GM23338 (cell line): ENCODE data around the gene FBRSL1. TPM values are rescaled to one million over a fixed set of nuclear protein-coding genes. Genes with fewer than 3 reads are reported as not detected.

Experiments
- ATAC-seq: fragments of 200-7000 bp; cut with Tn5 transposase; 3 replicates; pipeline ENCODE4 v1.9.1; 2020
- DNase-seq: peaks from one replicate; pipeline ENCODE4 v3.0.0-alpha.2; 2015; ENCODE audit warnings: low spot score
- H2AFZ ChIP-seq: fragments of 200-600 bp; sonication (generic); 2 replicates; pipeline ENCODE4 v1.8.0; 2016; ENCODE audit warnings: antibody characterized with exemption, mild to moderate bottlenecking, moderate library complexity
- H3F3A ChIP-seq: fragments of 200-600 bp; sonication (generic); replicated peaks from 2 replicates; pipeline ENCODE4 v1.8.0; 2017; ENCODE audit warnings: antibody characterized with exemption, mixed run types, low read depth
- H3K27ac ChIP-seq: fragments of 200-600 bp; sonication (generic); 2 replicates; pipeline ENCODE4 v1.6.1; 2016; ENCODE audit warnings: low read depth
- H3K27me3 ChIP-seq: fragments of 200-600 bp; sonication (generic); 2 replicates; pipeline ENCODE4 v1.8.0; 2016; ENCODE audit warnings: mild to moderate bottlenecking, mixed run types, moderate library complexity; ENCODE audit not compliant: insufficient read depth
- H3K36me3 ChIP-seq: fragments of 200-600 bp; sonication (generic); 2 replicates; pipeline ENCODE4 v1.8.0; 2016; ENCODE audit warnings: mild to moderate bottlenecking; ENCODE audit not compliant: insufficient read depth
- H3K4me1 ChIP-seq: fragments of 200-600 bp; sonication (generic); 2 replicates; pipeline ENCODE4 v1.8.0; 2016; ENCODE audit warnings: mild to moderate bottlenecking, moderate library complexity; ENCODE audit not compliant: insufficient read depth
- H3K4me2 ChIP-seq: fragments of 200-600 bp; sonication (generic); 2 replicates; pipeline ENCODE4 v1.7.1; 2017; ENCODE audit warnings: mixed run types
- H3K4me3 ChIP-seq: fragments of 200-600 bp; sonication (generic); 2 replicates; pipeline ENCODE4 v1.6.1; 2016; ENCODE audit warnings: mixed run types
- H3K79me2 ChIP-seq: fragments of 200-600 bp; sonication (generic); replicated peaks from 2 replicates; pipeline ENCODE4 v1.8.0; 2017; ENCODE audit warnings: mild to moderate bottlenecking; ENCODE audit not compliant: insufficient read depth
- H3K9me2 ChIP-seq: fragments of 200-600 bp; sonication (generic); 2 replicates; pipeline ENCODE4 v1.8.0; 2017; ENCODE audit not compliant: insufficient read depth
- H4K20me1 ChIP-seq: fragments of 200-600 bp; sonication (generic); replicated peaks from 2 replicates; pipeline ENCODE4 v1.8.0; 2017; ENCODE audit warnings: mild to moderate bottlenecking; ENCODE audit not compliant: insufficient read depth
- H3K27ac Mint-ChIP-seq: 2 replicates; pipeline ENCODE4 v1.8.0; 2020; ENCODE audit warnings: inconsistent platforms, mild to moderate bottlenecking, moderate library complexity, mixed read lengths
- H3K27me3 Mint-ChIP-seq: 3 replicates; pipeline ENCODE4 v1.8.0; 2022; ENCODE audit warnings: low read depth, mild to moderate bottlenecking, moderate library complexity, mixed read lengths, inconsistent platforms; ENCODE audit not compliant: insufficient read depth, poor library complexity
- H3K36me3 Mint-ChIP-seq: 3 replicates; pipeline ENCODE4 v1.8.0; 2021; ENCODE audit warnings: low read depth, mild to moderate bottlenecking, inconsistent platforms, moderate library complexity, mixed read lengths
- H3K4me1 Mint-ChIP-seq: 3 replicates; pipeline ENCODE4 v1.8.0; 2020; ENCODE audit warnings: mild to moderate bottlenecking, inconsistent platforms, mixed read lengths
- H3K4me3 Mint-ChIP-seq: 3 replicates; pipeline ENCODE4 v1.8.0; 2021; ENCODE audit warnings: moderate library complexity, mild to moderate bottlenecking, inconsistent platforms, mixed read lengths
- H3K9me3 Mint-ChIP-seq: 3 replicates; pipeline ENCODE4 v1.8.0; 2020; ENCODE audit warnings: moderate library complexity, mild to moderate bottlenecking, inconsistent platforms, mixed read lengths
- CREB1 ChIP-seq: fragments of 250-450 bp; sonication (Bioruptor Pico); IDR thresholded peaks from 2 replicates; pipeline ENCODE4 v1.5.0; 2020; ENCODE audit warnings: low read depth, mild to moderate bottlenecking, moderate library complexity
- EZH2 ChIP-seq: fragments of 200-600 bp; sonication (generic); IDR thresholded peaks from one replicate; pipeline ENCODE4 v1.8.0; 2017; ENCODE audit warnings: antibody characterized with exemption, mild to moderate bottlenecking, low read depth; ENCODE audit not compliant: unreplicated experiment
- EZH2phosphoT487 ChIP-seq: fragments of 200-600 bp; sonication (generic); IDR thresholded peaks from one replicate; pipeline ENCODE4 v1.8.1; 2018; ENCODE audit warnings: antibody characterized with exemption; ENCODE audit not compliant: unreplicated experiment
- JUNB ChIP-seq: IDR thresholded peaks from one replicate; pipeline ENCODE4 v1.6.1; 2016; ENCODE audit warnings: antibody characterized with exemption; ENCODE audit not compliant: unreplicated experiment
- NANOG ChIP-seq: IDR thresholded peaks from 2 replicates; pipeline ENCODE4 v1.6.1; 2016; ENCODE audit warnings: antibody characterized with exemption, borderline replicate concordance
- POLR2AphosphoS5 ChIP-seq: IDR thresholded peaks from 2 replicates; pipeline ENCODE4 v1.6.1; 2016; ENCODE audit warnings: antibody characterized with exemption, low read depth
- STAT1 ChIP-seq: IDR thresholded peaks from one replicate; pipeline ENCODE4 v1.6.1; 2016; ENCODE audit warnings: antibody characterized with exemption; ENCODE audit not compliant: unreplicated experiment
- ZNF114 ChIP-seq: fragments of 250-450 bp; sonication (Bioruptor Pico); IDR thresholded peaks from 2 replicates; pipeline ENCODE4 v1.5.0; 2020; ENCODE audit warnings: mild to moderate bottlenecking, moderate library complexity
- ZNF331 ChIP-seq: fragments of 250-450 bp; sonication (Bioruptor Pico); IDR thresholded peaks from 2 replicates; pipeline ENCODE4 v1.5.0; 2020; ENCODE audit warnings: low read depth, mild to moderate bottlenecking, moderate library complexity
- polyA plus RNA-seq: library from polyadenylated mRNA; unstranded; fragments of >200 nt; fragmentation: Nextera tagmentation; extraction: Ambion mirVana; gene quantifications from 2 replicates; pipeline ENCODE4 v1.2.1, GENCODE V29; 2016
- total RNA-seq: library from RNA; depleted of rRNA; stranded (reverse); fragments of >200 nt; shearing (Covaris generic); gene quantifications from 2 replicates; pipeline ENCODE4 v1.2.3, GENCODE V29; 2014
- TF ChIP-seq, protein P1 (sequence below): IDR thresholded peaks from 2 replicates; pipeline ENCODE4 v1.6.1; 2016; ENCODE audit warnings: antibody characterized with exemption
- TF ChIP-seq, protein P2 (sequence below): fragments of 250-450 bp; sonication (Bioruptor Pico); IDR thresholded peaks from 2 replicates; pipeline ENCODE4 v1.5.0; 2020; ENCODE audit warnings: mild to moderate bottlenecking, moderate library complexity
- TF ChIP-seq, protein P3 (sequence below): IDR thresholded peaks from one replicate; pipeline ENCODE4 v1.6.1; 2018; ENCODE audit warnings: antibody characterized with exemption; ENCODE audit not compliant: unreplicated experiment
- TF ChIP-seq, protein P4 (sequence below), 2 experiments: fragments of 200-600 bp in 1 of 2; sonication (generic) in 1 of 2; conservative IDR thresholded peaks; 2 replicates each; pipeline versions ENCODE4 v1.5.1 to v1.6.1; 2016 to 2017; ENCODE audit warnings: antibody characterized with exemption in 2 of 2, low read depth in 2 of 2, mild to moderate bottlenecking in 2 of 2, moderate library complexity in 1 of 2

The FBRSL1 gene
- total and polyA plus RNA-seq, 2 experiments from 2014 or later = 37.8 to 89.8 TPM

DNA sequence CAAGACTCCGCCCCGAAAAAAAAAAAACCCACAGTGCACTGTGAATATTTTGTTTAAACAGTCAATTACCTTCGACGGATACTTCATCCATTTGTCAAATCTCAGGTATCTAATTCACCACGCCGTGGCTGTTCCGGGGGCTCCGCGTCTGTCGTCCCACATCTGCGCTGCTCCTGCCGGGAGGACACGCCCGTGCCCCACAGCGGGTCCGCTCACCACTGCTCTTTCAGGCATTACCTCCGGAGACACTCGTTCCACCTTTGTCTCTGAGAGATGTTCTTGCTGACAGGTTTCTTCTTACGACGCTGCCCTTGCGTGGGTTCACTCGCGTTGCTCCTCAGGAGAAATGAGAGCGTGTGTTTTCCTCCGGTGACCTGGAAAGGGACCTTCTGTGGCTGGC is 46.9 kb upstream of the FBRSL1 start:
- H4K20me1 ChIP-seq = no peaks in the 10 kb centered on the region
- H3K27ac ChIP-seq = no peak overlapping the region
- H3F3A ChIP-seq = peaks cover 5% of the 10 kb centered on the region; the same call in 1 of the 2 replicates
- DNase-seq (no peak), ATAC-seq (no peak)
- peaks cover 14% of the 10 kb centered on the region for H3K4me1 Mint-ChIP-seq
- H3K4me3 Mint-ChIP-seq = no peak overlapping the region
- peaks cover 40% of the 10 kb centered on the region for H3K27me3 ChIP-seq
- H3K4me3 ChIP-seq = no peak overlapping the region
- H3K27ac Mint-ChIP-seq = no peak overlapping the region
- H3K79me2 ChIP-seq = no peaks in the 10 kb centered on the region
- peaks cover 43% of the 10 kb centered on the region for H3K9me3 Mint-ChIP-seq
- no peak overlapping the region for H3K4me2 ChIP-seq
- H3K36me3 Mint-ChIP-seq = peaks cover 25% of the 10 kb centered on the region
- TF ChIP-seq, protein P1, sequence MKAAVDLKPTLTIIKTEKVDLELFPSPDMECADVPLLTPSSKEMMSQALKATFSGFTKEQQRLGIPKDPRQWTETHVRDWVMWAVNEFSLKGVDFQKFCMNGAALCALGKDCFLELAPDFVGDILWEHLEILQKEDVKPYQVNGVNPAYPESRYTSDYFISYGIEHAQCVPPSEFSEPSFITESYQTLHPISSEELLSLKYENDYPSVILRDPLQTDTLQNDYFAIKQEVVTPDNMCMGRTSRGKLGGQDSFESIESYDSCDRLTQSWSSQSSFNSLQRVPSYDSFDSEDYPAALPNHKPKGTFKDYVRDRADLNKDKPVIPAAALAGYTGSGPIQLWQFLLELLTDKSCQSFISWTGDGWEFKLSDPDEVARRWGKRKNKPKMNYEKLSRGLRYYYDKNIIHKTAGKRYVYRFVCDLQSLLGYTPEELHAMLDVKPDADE = no peak
- no peak for TF ChIP-seq ZNF331 (CRISPR knock-in tag)
- TF ChIP-seq POLR2AphosphoS5 = no peak
- TF ChIP-seq NANOG = no peak
- no peak for TF ChIP-seq JUNB
- no peak for TF ChIP-seq EZH2
- TF ChIP-seq, protein P2, sequence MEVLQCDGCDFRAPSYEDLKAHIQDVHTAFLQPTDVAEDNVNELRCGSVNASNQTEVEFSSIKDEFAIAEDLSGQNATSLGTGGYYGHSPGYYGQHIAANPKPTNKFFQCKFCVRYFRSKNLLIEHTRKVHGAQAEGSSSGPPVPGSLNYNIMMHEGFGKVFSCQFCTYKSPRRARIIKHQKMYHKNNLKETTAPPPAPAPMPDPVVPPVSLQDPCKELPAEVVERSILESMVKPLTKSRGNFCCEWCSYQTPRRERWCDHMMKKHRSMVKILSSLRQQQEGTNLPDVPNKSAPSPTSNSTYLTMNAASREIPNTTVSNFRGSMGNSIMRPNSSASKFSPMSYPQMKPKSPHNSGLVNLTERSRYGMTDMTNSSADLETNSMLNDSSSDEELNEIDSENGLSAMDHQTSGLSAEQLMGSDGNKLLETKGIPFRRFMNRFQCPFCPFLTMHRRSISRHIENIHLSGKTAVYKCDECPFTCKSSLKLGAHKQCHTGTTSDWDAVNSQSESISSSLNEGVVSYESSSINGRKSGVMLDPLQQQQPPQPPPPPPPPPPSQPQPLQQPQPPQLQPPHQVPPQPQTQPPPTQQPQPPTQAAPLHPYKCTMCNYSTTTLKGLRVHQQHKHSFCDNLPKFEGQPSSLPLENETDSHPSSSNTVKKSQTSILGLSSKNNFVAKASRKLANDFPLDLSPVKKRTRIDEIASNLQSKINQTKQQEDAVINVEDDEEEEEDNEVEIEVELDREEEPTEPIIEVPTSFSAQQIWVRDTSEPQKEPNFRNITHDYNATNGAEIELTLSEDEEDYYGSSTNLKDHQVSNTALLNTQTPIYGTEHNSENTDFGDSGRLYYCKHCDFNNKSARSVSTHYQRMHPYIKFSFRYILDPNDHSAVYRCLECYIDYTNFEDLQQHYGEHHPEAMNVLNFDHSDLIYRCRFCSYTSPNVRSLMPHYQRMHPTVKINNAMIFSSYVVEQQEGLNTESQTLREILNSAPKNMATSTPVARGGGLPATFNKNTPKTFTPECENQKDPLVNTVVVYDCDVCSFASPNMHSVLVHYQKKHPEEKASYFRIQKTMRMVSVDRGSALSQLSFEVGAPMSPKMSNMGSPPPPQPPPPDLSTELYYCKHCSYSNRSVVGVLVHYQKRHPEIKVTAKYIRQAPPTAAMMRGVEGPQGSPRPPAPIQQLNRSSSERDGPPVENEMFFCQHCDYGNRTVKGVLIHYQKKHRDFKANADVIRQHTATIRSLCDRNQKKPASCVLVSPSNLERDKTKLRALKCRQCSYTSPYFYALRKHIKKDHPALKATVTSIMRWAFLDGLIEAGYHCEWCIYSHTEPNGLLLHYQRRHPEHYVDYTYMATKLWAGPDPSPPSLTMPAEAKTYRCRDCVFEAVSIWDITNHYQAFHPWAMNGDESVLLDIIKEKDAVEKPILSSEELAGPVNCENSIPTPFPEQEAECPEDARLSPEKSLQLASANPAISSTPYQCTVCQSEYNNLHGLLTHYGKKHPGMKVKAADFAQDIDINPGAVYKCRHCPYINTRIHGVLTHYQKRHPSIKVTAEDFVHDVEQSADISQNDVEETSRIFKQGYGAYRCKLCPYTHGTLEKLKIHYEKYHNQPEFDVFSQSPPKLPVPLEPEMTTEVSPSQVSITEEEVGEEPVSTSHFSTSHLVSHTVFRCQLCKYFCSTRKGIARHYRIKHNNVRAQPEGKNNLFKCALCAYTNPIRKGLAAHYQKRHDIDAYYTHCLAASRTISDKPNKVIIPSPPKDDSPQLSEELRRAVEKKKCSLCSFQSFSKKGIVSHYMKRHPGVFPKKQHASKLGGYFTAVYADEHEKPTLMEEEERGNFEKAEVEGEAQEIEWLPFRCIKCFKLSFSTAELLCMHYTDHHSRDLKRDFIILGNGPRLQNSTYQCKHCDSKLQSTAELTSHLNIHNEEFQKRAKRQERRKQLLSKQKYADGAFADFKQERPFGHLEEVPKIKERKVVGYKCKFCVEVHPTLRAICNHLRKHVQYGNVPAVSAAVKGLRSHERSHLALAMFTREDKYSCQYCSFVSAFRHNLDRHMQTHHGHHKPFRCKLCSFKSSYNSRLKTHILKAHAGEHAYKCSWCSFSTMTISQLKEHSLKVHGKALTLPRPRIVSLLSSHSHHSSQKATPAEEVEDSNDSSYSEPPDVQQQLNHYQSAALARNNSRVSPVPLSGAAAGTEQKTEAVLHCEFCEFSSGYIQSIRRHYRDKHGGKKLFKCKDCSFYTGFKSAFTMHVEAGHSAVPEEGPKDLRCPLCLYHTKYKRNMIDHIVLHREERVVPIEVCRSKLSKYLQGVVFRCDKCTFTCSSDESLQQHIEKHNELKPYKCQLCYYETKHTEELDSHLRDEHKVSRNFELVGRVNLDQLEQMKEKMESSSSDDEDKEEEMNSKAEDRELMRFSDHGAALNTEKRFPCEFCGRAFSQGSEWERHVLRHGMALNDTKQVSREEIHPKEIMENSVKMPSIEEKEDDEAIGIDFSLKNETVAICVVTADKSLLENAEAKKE (CRISPR knock-in tag) = no peak
- TF ChIP-seq EZH2phosphoT487 = no peak
- TF ChIP-seq ZNF114 = no peak
- no peak for TF ChIP-seq STAT1
- TF ChIP-seq, protein P3, sequence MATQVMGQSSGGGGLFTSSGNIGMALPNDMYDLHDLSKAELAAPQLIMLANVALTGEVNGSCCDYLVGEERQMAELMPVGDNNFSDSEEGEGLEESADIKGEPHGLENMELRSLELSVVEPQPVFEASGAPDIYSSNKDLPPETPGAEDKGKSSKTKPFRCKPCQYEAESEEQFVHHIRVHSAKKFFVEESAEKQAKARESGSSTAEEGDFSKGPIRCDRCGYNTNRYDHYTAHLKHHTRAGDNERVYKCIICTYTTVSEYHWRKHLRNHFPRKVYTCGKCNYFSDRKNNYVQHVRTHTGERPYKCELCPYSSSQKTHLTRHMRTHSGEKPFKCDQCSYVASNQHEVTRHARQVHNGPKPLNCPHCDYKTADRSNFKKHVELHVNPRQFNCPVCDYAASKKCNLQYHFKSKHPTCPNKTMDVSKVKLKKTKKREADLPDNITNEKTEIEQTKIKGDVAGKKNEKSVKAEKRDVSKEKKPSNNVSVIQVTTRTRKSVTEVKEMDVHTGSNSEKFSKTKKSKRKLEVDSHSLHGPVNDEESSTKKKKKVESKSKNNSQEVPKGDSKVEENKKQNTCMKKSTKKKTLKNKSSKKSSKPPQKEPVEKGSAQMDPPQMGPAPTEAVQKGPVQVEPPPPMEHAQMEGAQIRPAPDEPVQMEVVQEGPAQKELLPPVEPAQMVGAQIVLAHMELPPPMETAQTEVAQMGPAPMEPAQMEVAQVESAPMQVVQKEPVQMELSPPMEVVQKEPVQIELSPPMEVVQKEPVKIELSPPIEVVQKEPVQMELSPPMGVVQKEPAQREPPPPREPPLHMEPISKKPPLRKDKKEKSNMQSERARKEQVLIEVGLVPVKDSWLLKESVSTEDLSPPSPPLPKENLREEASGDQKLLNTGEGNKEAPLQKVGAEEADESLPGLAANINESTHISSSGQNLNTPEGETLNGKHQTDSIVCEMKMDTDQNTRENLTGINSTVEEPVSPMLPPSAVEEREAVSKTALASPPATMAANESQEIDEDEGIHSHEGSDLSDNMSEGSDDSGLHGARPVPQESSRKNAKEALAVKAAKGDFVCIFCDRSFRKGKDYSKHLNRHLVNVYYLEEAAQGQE = no peak
- TF ChIP-seq CREB1 = no peak
- TF ChIP-seq, protein P4, sequence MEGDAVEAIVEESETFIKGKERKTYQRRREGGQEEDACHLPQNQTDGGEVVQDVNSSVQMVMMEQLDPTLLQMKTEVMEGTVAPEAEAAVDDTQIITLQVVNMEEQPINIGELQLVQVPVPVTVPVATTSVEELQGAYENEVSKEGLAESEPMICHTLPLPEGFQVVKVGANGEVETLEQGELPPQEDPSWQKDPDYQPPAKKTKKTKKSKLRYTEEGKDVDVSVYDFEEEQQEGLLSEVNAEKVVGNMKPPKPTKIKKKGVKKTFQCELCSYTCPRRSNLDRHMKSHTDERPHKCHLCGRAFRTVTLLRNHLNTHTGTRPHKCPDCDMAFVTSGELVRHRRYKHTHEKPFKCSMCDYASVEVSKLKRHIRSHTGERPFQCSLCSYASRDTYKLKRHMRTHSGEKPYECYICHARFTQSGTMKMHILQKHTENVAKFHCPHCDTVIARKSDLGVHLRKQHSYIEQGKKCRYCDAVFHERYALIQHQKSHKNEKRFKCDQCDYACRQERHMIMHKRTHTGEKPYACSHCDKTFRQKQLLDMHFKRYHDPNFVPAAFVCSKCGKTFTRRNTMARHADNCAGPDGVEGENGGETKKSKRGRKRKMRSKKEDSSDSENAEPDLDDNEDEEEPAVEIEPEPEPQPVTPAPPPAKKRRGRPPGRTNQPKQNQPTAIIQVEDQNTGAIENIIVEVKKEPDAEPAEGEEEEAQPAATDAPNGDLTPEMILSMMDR (conservative IDR thresholded peaks at IDR 0.05; ENCODE audit: low read depth in 2 of 2) = no peak
- no peaks in the 10 kb centered on the region for H3K36me3 ChIP-seq
- no peaks in the 10 kb centered on the region for H3K4me1 ChIP-seq
- no peak overlapping the region for H2AFZ ChIP-seq
- no peaks in the 10 kb centered on the region for H3K9me2 ChIP-seq
- peaks cover 44% of the 10 kb centered on the region for H3K27me3 Mint-ChIP-seq
